Upper lobe of left lung (tissue), 6 donors: ENCODE data around the gene SHISAL1. TPM values are rescaled to one million over a fixed set of nuclear protein-coding genes. Genes with fewer than 3 reads are reported as not detected.
A peak's percentile ranks its signal among the peaks of the same experiment; 100 is the strongest.

Experiments used
- ATAC-seq, 2 donors: fragments of 200-7000 bp; cut with Tn5 transposase; one replicate each; pipeline ENCODE4 v1.9.1; 2022; ENCODE audit warnings: mild to moderate bottlenecking in 2 of 2, moderate library complexity in 2 of 2; ENCODE audit not compliant: low FRiP score in 2 of 2
- DNase-seq, 2 donors: peaks; one replicate each; pipeline ENCODE4 v3.0.0-alpha.2; 2019 to 2020
- H3K27ac ChIP-seq, 4 donors: fragments of 200-600 bp; sonication (generic); one replicate each; pipeline ENCODE4 v1.5.1; 2016 to 2019
- H3K27me3 ChIP-seq, 4 donors: fragments of 200-600 bp; sonication (generic); one replicate each; pipeline ENCODE4 v1.5.1; 2017 to 2019
- H3K36me3 ChIP-seq, 4 donors: fragments of 200-600 bp; sonication (generic); one replicate each; pipeline ENCODE4 v1.5.1; 2016 to 2019
- H3K4me1 ChIP-seq, 4 donors: fragments of 200-600 bp; sonication (generic); one replicate each; pipeline ENCODE4 v1.5.1; 2018 to 2019
- H3K4me3 ChIP-seq, 4 donors: fragments of 200-600 bp; sonication (generic); one replicate each; pipeline ENCODE4 v1.5.1; 2017 to 2019; ENCODE audit warnings: mild to moderate bottlenecking in 2 of 4, moderate library complexity in 1 of 4
- H3K9me3 ChIP-seq, 4 donors: fragments of 200-600 bp; sonication (generic); one replicate each; pipeline ENCODE4 v1.5.1; 2018 to 2019
- CTCF ChIP-seq, 6 experiments: fragments of 450-650 bp in 4 of 6; fragments of 200-600 bp in 2 of 6; sonication (generic) in 2 of 6; IDR thresholded peaks; one replicate each; pipeline ENCODE4 v1.5.1; 2016 to 2019; ENCODE audit warnings: antibody characterized with exemption in 6 of 6
- EP300 ChIP-seq, 4 donors: sonication (generic); formaldehyde crosslinking; IDR thresholded peaks; one replicate each; pipeline ENCODE4 v1.5.1; 2017; ENCODE audit warnings: antibody characterized with exemption in 4 of 4, control low read depth in 2 of 4
- POLR2A ChIP-seq, 4 donors: fragments of 450-650 bp; IDR thresholded peaks; one replicate each; pipeline ENCODE4 v1.5.1; 2016 to 2017; ENCODE audit warnings: antibody characterized with exemption in 4 of 4, mild to moderate bottlenecking in 2 of 4
- POLR2AphosphoS5 ChIP-seq, 2 donors: sonication (generic); formaldehyde crosslinking; IDR thresholded peaks; one replicate each; pipeline ENCODE4 v1.5.1; 2017; ENCODE audit warnings: antibody characterized with exemption in 2 of 2
- WGBS, 2 donors: methylation state at CpG; one replicate each; pipeline ENCODE4 v1.1.5; 2017 to 2018; 5-methylcytosine and 5-hydroxymethylcytosine counted together
- total RNA-seq, 6 donors: library from RNA; depleted of rRNA in 4 of 6; stranded (reverse); fragments of >200 nt in 4 of 6; gene quantifications; one replicate each; pipeline versions ENCODE4 v1.1.0 to v1.2.1, GENCODE V29; 2016 to 2021
- donor health status: DM: no; HTN: no; CAD: no; lungs with moderate emphysema.
- donor health status: DM: no; HTN: yes; CAD: no; lungs with severe emphysema.

SHISAL1 gene
- total RNA-seq, 6 donors from 2014 or later: 0.11 to 1.0 (median 0.20) TPM; not detected in 1

- DNase-seq (no peak), ATAC-seq (no peak)
- no peak overlapping the region for H3K4me3 ChIP-seq
- no peaks in the 10 kb centered on the region for H3K36me3 ChIP-seq
- H3K9me3 ChIP-seq: no peaks in the 10 kb centered on the region
- H3K27me3 ChIP-seq: no peaks in the 10 kb centered on the region
- TF ChIP-seq POLR2A (IDR thresholded peaks at IDR 0.05) (no peak), POLR2AphosphoS5 (IDR thresholded peaks at IDR 0.05) (no peak), CTCF (IDR thresholded peaks at IDR 0.05) (no peak)
- WGBS, 2 donors: 87 to 94% methylated on average over 7 to 13 of the region's 13 CpGs
- no peak overlapping the region for H3K27ac ChIP-seq
- peaks cover 0 to 20% (median 17%) of the 10 kb centered on the region in 4 donors for H3K4me1 ChIP-seq
Measured at GRCh38 chr22:44359496-44360110, 46.9 kb upstream of the SHISAL1 start.

GRCh38 chr22:44358709-44359440, 46.1 kb upstream of the SHISAL1 start:
- no peak overlapping the region for H3K27ac ChIP-seq
- no peaks in the 10 kb centered on the region for H3K27me3 ChIP-seq
- no peak for TF ChIP-seq POLR2AphosphoS5 (IDR thresholded peaks at IDR 0.05)
- no peak for TF ChIP-seq CTCF (IDR thresholded peaks at IDR 0.05)
- TF ChIP-seq EP300 (IDR thresholded peaks at IDR 0.05): no peak
- no peak for TF ChIP-seq POLR2A (IDR thresholded peaks at IDR 0.05)
- DNase-seq (no peak), ATAC-seq (no peak)
- no peaks in the 10 kb centered on the region for H3K9me3 ChIP-seq
- no peak overlapping the region for H3K4me3 ChIP-seq
- no peaks in the 10 kb centered on the region for H3K36me3 ChIP-seq
- H3K4me1 ChIP-seq: peaks cover 0 to 16% (median 14%) of the 10 kb centered on the region in 4 donors
- WGBS, 2 donors: 76 to 79% methylated on average over 12 to 17 of the region's 17 CpGs

GRCh38 chr22:44357966-44358465, 45.3 kb upstream of the SHISAL1 start:
- no peak for TF ChIP-seq EP300 (IDR thresholded peaks at IDR 0.05)
- TF ChIP-seq POLR2AphosphoS5 (IDR thresholded peaks at IDR 0.05): no peak
- TF ChIP-seq POLR2A (IDR thresholded peaks at IDR 0.05): no peak
- WGBS, 2 donors: 56 to 67% methylated on average over 19 of the region's 19 CpGs
- no peak for DNase-seq

GRCh38 chr22:44357296-44357965, 44.7 kb upstream of the SHISAL1 start:
- Histone ChIP-seq H3K27me3 (no peaks in the 10 kb centered on the region), H3K9me3 (no peaks in the 10 kb centered on the region), H3K4me1 (peaks cover 0 to 7% (median 2%) of the 10 kb centered on the region in 4 donors), H3K4me3 (no peak overlapping the region), H3K27ac (no peak overlapping the region), H3K36me3 (no peaks in the 10 kb centered on the region)
- WGBS, 2 donors: 53 to 74% methylated on average over 10 of the region's 10 CpGs
- no peak for ATAC-seq
- DNase-seq: no peak
- TF ChIP-seq POLR2AphosphoS5 (IDR thresholded peaks at IDR 0.05): no peak
- no peak for TF ChIP-seq CTCF (IDR thresholded peaks at IDR 0.05)
- no peak for TF ChIP-seq POLR2A (IDR thresholded peaks at IDR 0.05)
- no peak for TF ChIP-seq EP300 (IDR thresholded peaks at IDR 0.05)

More at GRCh38 chr22:44357966-44358465, 45.3 kb upstream of the SHISAL1 start:
- Histone ChIP-seq H3K4me1 (peaks cover 0 to 11% (median 5%) of the 10 kb centered on the region in 4 donors), H3K36me3 (no peaks in the 10 kb centered on the region), H3K9me3 (no peaks in the 10 kb centered on the region), H3K27ac (no peak overlapping the region), H3K27me3 (no peaks in the 10 kb centered on the region), H3K4me3 (no peak overlapping the region)
- ATAC-seq: peak in 1 of 2 donors; percentile 9

GRCh38 chr22:44355716-44356070, 42.9 kb upstream of the SHISAL1 start:
- TF ChIP-seq POLR2A (IDR thresholded peaks at IDR 0.05): no peak
- no peak for TF ChIP-seq EP300 (IDR thresholded peaks at IDR 0.05)
- TF ChIP-seq CTCF (IDR thresholded peaks at IDR 0.05): no peak
- no peak for TF ChIP-seq POLR2AphosphoS5 (IDR thresholded peaks at IDR 0.05)
- DNase-seq (no peak), ATAC-seq (no peak)
- Histone ChIP-seq H3K36me3 (no peaks in the 10 kb centered on the region), H3K27ac (no peak overlapping the region), H3K27me3 (no peaks in the 10 kb centered on the region), H3K4me1 (peaks cover 0 to 9% (median 3%) of the 10 kb centered on the region in 4 donors), H3K9me3 (no peaks in the 10 kb centered on the region), H3K4me3 (no peak overlapping the region)
- 64 to 87% methylated on average over 1 to 4 of the region's 4 CpGs for WGBS, 2 donors
